Stimulated activated CD4-positive, alpha-beta T cell treated with anti-CD3 and anti-CD28 coated beads, Interleukin-1b, Interleukin-23, amount 100 ng/mL, for 1 hour (primary cell): ENCODE measurements around the gene ZNF423.

Experiments used
- DNase-seq, 2 donors: peaks; one replicate each; pipeline ENCODE4 v3.0.0-alpha.2; 2020; ENCODE audit warnings: low read depth in 2 of 2

Gene ZNF423

DNA sequence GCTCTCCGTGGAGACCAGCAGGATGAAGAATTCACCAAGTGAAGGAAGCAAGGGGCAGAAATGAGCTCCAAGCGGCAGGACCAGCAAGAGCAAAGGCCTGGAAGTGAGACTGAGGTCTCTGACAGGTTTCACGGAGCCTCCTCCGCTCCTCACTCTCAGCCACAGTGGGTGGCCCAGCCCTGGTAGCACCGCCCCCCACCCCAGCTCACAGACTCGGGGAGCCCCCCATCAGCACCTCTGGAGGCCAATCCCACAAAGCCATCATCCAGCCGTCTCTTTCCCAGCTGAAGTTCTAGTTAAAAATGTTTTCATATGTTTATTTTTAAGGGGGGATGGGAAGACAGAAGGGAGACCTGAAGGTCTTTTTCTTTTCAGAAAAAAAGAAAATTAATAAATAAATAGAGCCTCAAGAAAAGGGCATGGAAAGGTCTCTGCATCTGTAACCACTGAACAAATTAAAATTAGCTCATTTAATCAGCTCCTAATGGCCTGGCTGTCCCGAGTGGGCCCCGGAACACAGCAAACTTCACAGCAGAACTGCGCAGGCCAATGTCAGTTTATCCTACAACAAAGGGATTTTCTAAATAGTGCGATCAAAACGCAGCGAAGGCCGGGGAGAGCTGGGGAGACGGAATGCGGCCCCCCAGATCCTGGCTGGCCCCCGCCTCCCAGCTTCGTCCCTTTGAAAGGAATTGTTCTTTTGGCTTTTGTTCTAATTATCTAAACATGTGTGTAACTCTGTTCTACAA, 190.3 kb downstream of the ZNF423 start:
- DNase-seq = no peak

DNA sequence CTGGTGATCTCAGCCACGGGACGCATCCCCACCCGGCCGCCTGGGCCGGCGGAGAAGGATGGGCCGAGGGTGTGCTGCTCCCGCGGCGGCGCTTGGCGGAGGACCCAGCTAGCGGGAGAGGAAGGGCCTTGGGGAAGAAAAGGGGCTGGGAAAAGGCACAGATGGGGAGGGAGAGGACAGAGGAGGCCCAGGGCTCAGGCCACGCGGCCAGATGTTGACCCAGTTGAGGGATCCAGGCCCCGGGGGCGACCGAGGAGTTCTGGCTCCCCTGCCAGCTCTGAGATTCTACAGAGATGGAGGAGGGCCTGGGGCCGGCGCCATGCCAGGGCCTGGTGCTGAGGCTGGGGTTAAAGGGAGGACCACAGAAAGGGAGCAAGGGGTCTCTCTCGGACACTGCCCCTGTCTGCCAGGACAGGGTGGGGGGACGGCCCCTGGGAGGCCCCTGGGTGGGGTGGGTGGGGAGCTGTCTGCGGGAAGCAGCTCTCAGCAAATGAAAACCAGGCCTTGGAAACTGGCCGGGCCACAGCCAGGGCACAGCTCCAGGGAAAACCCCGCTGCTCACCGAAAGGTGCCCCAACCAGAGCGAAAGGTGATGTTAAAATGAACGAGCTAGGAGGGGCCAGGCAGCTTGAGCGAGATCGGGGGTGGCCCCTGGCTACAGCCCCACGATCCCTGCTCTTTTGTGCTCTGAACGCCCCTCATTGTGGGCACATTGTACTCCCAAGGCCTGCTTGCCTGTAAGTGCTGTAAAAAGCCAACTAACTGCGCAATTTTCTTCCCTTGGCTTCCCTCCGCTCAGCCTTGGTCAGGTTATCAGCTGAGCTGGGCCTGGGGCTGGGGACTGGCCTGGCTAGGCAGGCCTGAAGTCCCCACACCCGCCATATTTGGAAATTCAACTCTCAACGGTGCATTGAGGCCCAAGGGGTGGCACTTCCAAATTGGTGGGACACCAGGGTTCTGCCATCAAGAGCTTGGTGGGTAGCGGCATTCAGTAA, 191.4 kb downstream of the ZNF423 start:
- no peak for DNase-seq

DNA sequence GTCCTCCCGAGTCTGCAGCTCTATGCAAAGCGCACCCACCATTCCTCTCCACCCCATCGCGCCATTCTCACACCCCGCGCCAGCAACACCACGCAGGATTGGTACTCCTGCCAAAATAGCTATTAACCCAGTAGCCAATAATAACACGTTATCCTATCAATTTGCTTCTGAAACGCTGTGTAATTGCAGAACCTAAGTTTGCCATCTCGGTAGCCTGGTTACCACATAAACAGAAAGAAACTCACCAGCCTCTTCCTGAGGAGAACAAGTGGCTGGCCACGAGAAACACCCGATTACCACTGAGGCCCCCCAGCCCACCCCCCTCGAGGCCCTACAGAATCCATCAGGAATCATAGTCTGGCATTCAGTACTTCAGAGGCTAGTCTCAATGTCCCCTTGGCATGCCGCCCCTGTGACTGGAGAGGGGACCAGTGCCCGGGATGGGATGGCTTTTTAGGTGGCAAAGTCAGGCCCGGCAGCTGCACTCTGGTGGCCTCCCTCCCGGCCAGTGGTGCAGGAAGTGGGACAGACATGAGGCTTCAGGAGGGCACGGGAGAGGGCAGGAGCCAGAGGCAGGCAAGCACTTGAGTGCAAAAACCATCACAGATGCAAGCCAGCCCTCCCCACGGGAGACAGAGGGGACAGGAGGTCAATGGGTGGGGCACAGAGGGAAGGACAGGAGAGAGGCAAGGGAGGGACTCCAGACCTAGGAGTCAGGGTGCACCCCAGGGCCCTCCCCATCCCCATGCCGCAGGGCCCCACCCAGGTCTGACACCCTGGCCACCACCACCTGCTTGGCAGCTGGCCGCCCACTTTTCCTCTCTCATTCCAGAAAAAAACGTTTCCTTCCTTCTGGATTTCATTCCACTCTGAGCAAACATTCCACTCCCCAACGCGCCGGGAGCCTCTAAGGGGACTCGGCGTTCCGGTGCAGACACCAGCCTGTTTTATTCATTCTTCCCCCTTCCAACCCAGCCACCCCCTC, 192.5 kb downstream of the ZNF423 start:
- DNase-seq = no peak

DNA sequence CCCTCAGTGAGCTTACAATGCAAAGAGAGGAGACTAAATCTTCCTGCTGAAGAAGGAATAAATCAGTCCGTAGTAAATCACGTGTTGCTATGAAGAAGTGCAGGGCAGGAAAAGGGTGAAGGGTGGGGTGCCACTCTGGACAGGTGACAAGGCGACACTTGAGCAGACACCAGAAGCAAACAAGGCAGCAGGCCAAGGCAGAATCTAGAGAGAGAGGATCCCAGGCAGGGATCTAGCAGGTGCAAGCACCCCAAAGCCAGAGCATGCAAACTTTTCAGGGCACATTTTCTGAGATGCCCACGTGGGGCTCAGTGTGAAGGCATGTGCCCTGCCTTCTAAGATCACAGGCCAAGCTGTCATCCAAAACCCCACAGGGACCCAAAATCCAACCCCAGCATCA, 193.3 kb downstream of the ZNF423 start:
- DNase-seq = no peak

DNA sequence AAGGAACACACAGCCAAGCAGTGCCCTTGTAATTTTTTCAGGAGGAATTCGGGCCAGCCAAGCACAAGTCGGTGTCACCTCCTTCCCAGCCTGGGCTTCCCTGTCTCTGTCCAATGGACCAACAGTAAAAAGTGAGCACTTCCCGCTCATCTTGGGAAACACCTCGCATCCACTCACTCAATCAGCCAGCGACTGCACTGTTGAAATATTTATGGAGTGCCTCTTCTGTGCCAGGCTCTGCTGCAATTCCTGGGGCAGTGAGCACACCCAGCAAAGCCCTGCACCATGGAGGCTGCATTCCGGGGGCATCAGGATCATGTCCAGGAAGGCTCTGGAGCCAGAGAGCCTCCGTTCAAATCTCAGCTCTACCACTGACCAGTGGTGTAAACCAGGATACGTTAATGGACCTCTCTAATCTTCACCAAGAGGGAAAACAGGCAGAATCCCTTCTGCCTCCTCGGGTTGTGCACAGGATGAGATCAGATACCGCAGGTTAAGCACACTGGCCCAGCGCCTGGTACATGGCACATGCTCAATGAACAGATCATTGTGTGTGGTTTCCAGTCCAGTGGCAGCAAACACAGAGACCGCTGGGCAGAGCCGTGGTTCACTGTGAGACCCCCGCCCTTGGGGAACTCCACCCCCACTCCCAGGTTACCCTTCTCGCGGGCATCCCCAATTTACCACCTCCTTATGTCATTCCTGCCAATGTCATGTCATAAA, 194.3 kb downstream of the ZNF423 start:
- no peak for DNase-seq

DNA sequence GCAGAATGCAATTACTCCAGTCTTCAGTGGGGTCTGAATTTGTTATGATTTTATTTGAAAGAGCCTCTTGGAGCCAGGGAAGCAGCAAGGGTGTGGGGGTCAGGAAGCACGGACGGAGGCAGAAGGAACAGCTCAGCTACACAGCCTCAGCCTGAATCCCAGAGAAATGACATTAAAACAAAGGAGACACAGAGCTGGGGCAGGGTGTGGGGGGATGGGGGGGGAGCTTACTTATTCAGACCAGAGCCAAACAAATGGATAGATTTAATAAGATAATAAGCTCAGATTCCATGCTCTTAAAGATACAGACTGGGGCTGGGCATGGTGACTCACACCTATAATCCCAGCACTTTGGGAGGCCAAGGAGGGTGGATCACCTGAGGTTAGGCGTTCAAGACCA, 195.3 kb downstream of the ZNF423 start:
- DNase-seq = no peak

DNA sequence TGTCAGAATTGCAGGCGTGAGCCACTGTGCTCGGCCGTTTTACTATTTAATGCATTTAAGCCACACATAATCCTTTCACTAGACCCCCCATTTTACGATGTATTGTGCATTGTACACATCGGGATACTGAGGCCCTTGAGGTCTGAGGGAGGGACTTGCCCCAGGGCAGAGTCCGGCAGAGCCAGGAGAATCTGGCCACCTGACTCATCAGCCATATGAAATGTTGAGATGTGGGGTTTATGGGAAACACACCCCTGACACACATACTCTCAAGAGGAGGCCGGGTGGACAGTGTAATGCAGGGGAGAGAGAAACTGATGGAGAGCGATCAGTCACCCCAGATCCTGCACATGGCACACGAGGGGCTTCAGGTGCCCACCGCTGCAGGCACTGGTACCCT, 196.6 kb downstream of the ZNF423 start:
- no peak for DNase-seq

DNA sequence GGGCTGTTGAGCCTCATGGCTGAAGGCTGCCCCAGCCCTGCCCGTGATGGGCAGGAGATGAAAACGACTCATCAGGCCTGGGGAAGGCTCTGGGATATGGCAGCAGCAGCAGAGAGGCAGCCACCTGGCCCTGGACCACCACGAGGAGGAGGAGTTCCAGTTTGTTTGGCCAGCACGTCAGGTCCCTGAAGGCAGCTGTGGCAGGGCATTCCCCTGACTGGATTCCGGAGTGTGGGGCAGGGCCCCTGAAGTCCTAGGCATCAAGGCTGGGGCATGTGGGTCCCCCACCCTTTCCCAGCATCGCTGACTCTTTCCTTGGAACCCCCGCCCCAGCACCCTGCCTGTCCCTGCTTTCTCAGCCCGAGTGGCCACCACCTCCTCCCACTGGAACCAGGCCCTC, 197.4 kb downstream of the ZNF423 start:
- no peak for DNase-seq

DNA sequence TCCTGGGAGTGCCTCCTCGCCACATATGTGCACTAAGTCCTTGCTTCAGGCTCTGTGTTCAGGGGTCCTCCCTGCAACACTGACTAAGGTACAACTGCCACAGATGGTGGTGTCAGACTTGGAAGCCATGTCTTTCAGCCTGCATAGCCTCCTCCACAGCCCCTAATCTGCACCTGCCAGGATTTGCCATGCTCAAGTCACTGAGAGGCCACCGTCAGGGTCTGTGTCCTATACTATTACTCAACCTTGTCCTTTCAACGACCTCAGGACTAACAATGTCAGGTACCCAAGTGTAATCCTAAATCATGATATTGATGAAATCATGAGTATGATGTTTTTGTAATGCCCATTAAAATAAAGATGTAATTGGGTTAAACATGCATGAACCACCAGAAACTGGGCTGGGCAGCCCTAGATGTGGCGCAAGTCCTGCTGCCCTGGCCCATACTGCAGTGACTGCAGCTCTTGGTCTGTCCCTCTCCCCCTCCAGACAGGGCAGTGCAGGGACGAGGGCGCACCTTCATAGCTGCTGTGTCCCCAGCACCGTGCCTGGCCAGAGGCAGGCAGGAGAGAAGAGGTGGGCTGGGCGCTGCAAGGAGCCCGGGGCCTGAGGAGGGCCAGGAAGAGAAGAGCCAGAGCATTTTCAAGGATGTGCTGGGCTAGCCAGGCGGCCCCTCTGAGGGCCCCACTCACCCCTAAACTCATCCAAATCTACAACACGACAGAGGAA, 198.0 kb downstream of the ZNF423 start:
- DNase-seq = no peak

DNA sequence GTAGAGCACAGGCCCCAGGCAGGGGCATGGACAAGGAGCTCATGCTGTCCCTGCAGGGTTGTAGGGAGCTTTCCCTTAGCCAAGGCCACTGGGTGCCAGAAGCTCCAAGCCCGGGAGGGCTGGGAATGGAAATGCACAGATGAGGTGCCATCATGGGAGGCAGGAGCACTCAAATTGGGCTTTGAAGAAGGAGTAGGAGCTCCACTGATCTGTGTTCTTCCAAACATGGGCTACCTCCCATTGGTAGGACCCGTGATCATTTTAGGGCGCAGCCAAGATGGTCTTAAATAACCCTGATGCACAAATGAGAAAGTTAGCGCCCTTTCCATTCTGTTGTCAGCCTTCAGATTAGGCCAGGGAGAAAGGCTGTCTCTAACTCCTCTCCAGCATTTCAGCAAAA, 201.5 kb downstream of the ZNF423 start:
- DNase-seq = no peak

DNA sequence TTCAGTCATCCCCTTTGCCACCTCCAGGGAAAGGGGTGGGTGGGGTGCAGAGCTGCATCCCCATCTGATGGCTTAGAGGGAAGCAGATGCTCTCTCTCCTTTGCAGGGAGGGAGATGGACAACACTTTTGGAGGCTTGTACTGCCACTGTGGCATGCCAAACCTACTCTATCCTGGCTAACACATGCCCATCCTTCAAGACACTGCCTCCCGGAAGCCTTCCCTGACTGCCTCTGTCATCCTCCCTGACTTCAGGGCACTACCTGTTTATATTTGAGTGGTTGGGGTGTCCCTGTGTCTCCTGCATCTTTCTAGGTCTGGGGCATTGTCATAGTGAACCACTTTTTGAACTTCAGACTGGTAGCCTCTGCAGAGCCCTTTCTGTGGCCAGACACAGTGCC, 202.3 kb downstream of the ZNF423 start:
- no peak for DNase-seq

DNA sequence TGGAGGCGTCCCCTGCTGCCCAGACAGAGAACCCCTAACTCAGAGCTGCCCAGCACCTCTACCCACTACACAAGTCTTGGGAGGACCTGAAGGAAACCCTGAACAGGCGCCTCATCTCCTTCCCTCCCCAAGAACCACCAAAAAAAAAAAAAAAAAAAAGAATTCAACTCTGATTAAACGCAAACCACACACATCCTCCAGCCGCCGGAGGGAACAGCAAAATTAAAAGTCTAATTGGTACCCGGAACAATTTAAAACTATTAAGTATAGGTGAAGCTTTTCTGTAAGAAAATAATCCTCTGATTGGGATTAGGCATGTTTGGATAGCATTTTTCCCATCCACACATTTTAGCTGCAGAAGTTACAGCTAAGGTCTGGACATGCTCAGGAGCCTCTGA, 202.7 kb downstream of the ZNF423 start:
- no peak for DNase-seq

DNA sequence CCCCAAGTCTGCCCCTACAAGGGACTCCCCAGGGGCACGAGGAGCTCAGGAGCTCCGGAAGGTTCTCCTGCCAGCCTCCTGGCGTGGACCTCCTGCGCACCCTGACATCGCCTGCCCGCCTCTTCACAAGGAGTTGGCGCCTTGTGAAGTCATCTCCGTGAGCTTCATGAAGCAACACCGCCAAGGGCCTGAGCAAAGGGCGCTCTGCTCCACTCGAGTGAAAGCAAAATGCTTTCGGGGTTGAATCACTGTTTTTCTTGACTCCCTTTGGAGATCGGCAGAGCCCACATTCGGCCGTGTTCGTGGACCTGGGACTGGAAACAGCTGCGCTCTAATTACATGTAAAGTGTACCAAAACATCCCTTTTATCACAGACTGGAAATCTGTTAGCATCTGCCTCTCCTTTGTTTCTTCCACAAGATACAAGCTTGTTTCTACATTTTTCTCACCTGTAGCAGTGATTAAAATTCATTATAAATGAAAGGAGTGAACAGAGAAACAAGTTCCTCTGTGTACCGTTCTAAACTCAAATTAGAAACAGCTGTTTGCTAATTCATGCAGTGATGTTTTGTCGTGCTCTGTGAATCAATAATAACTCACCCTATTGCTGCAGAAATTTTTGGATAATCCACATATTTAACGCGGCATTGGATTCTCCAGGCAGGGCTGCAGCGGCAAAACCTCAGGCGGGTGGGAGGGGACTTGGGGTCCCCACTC, 203.3 kb downstream of the ZNF423 start:
- DNase-seq = no peak

DNA sequence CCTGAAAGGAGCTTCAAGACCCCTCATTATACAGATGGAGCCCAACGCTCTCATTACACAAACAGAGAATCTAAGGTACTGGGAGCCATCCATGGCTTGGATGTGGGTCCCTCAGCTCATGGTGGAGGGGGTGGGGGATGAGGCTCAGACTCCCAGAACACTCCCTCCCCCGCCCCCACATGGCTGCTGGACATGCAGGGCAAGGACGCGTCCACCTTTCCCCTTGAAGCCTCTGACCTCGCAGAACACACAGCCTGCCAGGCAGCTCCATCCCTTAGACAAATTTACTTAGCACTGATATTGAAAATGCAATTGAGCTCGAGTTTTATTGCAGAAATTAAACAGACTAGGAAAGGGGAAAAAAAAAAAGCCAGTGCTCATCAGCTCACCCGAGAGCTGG, 203.9 kb downstream of the ZNF423 start:
- no peak for DNase-seq

DNA sequence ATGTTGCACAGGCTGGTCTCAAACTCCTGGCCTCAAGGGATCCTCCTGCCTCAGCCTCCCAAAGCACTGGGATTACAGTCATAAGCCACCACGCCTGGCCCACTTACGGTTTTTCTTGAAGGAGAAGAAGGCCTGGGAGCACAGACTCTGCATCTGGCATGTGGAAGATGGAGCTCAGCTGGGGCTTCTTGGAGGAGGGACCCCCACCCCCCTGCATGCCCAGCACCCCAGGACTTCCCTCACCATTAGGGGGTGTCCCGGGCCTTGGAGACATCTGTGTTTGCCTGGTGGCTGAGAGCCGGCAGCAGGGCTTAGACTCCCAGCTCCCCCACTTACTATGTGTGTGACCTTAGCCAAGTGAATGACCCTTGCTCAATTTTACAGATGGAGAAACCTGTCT, 204.7 kb downstream of the ZNF423 start:
- DNase-seq = no peak

DNA sequence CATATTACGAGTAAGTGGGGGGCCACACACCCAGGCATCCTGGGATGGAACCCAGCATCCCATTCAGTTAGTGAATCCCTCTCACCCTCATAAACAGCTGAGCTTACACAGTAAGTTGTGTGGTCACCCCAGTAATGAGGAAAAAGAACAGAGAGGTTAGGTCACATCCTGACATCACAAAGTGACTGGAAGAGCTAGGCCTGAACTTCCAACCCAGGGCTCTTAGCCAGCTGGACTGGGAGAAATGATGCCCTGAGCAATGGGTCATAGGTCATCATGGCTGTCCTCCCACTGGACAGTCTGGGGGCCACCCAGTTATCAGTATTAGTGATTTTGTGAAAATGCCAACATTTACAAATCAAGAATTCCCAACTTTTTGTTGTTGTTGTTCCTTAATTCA, 205.3 kb downstream of the ZNF423 start:
- no peak for DNase-seq

DNA sequence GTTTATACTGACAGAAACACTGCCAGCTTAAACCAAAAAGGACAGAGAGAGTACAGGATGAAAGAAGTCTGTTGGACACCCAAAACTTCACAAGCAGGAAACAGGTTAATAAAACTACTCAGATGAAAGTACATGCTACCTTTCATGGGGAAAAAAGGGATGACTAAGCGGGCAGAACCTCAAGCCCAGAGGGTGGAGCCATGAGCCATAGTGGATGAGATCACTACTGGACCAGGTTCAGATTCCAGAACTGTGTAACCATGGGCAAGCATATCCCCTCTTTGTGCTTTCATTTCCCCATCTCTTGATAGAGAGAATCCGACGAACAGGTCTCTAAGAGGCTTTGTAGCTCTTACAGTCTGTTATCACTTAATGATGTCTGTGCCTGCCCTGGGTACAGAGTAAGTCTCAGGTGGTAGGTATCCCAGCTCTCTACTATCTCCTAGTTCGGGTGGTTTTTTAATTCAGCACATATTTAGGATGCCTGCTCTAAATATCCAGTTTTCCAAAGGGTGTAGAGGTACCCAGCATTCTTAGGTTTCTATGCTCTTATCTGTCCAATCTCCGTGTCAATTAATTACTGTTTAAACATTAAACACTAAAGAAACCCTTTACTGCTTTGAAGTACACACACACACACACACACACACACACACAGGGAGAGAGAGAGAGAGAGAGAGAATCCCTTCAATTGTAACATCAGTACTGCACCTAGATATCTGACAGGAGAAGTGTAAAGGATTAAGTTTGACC, 206.7 kb downstream of the ZNF423 start:
- DNase-seq = no peak

DNA sequence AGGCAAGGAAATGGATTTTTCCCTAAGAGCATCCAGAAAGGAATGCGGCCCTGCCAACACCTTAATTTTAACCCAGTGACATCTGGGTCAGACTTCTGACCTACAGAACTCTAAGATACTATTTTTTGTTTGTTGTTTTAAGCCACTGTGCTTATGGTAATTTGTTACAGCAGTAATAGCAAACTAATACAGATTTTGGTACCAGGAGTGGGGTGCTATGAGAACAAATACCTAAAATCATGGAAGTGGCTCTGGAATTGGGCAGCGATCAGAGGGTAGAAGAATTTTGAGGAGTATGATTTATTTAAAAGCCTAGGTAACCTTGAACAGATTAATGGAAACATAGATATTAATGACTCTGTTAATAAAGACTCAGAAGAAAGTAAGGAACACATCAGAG, 208.2 kb downstream of the ZNF423 start:
- DNase-seq = no peak

DNA sequence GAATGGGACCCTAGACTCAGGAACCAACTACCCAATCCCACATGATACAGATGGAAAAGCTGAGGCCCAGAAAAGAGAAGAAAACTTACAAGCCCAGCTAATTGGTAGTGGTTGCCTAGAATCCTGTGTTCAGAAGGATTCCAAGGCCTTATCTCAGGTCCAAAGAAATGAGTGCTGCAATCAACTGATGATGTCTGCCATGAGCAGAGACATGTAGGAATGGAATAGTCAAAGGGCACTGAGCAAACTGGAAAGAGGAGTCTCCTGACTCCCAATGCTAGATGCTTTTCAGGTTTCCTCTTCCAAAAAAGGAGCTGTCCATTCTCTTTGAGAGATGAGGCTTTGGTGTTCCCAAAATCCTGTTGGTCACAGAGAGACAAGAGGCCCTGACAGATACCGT, 210.6 kb downstream of the ZNF423 start:
- no peak for DNase-seq
